Type B pancreatic cell (in vitro differentiated cells): ENCODE results near the gene PYGM. TPM values are rescaled to one million over a fixed set of nuclear protein-coding genes. Genes with fewer than 3 reads are reported as not detected.

Source experiments
- DNase-seq: peaks from one replicate; pipeline ENCODE4 v3.0.0; 2021; ENCODE audit warnings: mixed read lengths; ENCODE audit not compliant: unreplicated experiment; ENCODE audit errors: extremely low spot score
- H3K27ac Mint-ChIP-seq: 2 replicates; pipeline ENCODE4 v1.8.0; 2021; ENCODE audit warnings: mild to moderate bottlenecking, mixed read lengths
- H3K27me3 Mint-ChIP-seq: 2 replicates; pipeline ENCODE4 v1.8.0; 2021; ENCODE audit warnings: mixed read lengths
- H3K36me3 Mint-ChIP-seq: 2 replicates; pipeline ENCODE4 v1.8.0; 2021; ENCODE audit warnings: mixed read lengths
- H3K4me1 Mint-ChIP-seq: one replicate; pipeline ENCODE4 v1.8.0; 2021; ENCODE audit warnings: mixed read lengths; ENCODE audit not compliant: unreplicated experiment
- H3K4me3 Mint-ChIP-seq: 2 replicates; pipeline ENCODE4 v1.8.0; 2021; ENCODE audit warnings: mild to moderate bottlenecking, mixed read lengths
- H3K9me3 Mint-ChIP-seq: 2 replicates; pipeline ENCODE4 v1.8.0; 2021; ENCODE audit warnings: mixed read lengths
- total RNA-seq: library from RNA; stranded (reverse); gene quantifications from 2 replicates; pipeline ENCODE4 v1.2.1, GENCODE V29; 2021; ENCODE audit warnings: low replicate concordance
- TF ChIP-seq, protein P1 (sequence below): fragments of 200-600 bp; sonication (generic); conservative IDR thresholded peaks from 2 replicates; pipeline ENCODE4 v1.5.0; 2021; ENCODE audit warnings: antibody characterized with exemption, mild to moderate bottlenecking

PYGM gene
- total RNA-seq, 1 donor from 2014 or later = 239 TPM

DNA sequence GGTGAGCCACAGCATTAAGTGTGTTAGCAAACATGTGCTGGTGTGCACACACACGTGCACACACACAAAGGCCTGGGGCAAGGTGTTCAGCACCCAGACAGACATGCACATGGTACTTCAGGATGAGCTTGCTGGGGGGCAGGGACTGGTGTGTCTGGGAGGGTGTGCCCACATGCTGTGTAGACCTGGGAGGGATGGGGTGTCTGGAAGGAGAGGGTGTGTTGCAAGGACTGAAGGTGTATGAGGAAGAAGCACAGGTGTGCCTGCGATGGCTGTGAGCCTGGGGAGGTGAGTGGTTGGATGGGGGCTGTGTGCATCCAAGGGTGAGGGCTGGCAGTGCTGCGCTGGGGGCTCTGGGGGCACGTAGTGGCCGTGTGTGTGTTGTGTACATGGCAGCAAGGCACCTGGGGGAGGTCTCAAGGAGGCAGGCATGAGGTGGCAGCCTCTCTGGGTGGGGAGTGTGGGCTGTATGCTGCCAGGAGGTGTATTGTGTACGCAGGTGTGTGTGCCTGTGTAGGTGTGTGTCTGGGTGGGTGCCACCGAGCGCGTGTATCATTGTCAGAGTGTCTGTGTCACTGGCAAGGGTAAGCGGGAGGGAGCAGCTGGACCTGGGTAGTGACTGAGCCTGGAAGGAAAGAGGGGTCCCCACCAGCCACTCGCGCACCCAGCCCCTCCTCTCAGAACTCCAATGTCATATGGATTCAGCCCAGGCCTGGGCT lies 39.0 kb downstream of the PYGM start:
- H3K4me3 Mint-ChIP-seq = no peak overlapping the region
- peaks cover 18% of the 10 kb centered on the region for H3K4me1 Mint-ChIP-seq
- peaks cover 81% of the 10 kb centered on the region for H3K27me3 Mint-ChIP-seq
- no peak for DNase-seq
- TF ChIP-seq, protein P1, sequence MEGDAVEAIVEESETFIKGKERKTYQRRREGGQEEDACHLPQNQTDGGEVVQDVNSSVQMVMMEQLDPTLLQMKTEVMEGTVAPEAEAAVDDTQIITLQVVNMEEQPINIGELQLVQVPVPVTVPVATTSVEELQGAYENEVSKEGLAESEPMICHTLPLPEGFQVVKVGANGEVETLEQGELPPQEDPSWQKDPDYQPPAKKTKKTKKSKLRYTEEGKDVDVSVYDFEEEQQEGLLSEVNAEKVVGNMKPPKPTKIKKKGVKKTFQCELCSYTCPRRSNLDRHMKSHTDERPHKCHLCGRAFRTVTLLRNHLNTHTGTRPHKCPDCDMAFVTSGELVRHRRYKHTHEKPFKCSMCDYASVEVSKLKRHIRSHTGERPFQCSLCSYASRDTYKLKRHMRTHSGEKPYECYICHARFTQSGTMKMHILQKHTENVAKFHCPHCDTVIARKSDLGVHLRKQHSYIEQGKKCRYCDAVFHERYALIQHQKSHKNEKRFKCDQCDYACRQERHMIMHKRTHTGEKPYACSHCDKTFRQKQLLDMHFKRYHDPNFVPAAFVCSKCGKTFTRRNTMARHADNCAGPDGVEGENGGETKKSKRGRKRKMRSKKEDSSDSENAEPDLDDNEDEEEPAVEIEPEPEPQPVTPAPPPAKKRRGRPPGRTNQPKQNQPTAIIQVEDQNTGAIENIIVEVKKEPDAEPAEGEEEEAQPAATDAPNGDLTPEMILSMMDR = no peak
- no peaks in the 10 kb centered on the region for H3K36me3 Mint-ChIP-seq
- H3K9me3 Mint-ChIP-seq = no peaks in the 10 kb centered on the region
- no peak overlapping the region for H3K27ac Mint-ChIP-seq

DNA sequence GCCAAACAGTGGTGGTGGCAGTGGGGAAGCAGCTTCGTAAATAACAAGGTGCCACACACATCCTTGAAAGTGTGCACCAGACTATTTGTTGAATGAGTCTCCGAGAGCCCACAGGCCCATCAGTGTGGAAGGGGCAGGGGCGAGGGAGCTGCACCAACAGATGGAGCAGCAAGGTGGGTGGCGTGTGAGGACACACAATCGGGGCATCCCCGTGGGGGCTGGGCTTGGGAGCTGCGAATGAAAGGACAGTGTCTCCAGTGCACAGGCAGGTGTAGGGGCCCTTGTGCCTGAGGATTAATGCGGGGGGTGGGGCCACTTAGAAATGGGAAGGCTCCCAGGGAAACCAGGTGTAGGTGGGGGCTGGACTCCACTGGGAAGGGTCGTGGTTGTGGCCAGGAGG lies 39.6 kb downstream of the PYGM start:
- no peak for DNase-seq
- no peaks in the 10 kb centered on the region for H3K36me3 Mint-ChIP-seq
- peaks cover 12% of the 10 kb centered on the region for H3K4me1 Mint-ChIP-seq
- TF ChIP-seq, protein P1 = no peak
- H3K27me3 Mint-ChIP-seq = peaks cover 83% of the 10 kb centered on the region
- H3K9me3 Mint-ChIP-seq = no peaks in the 10 kb centered on the region
- no peak overlapping the region for H3K27ac Mint-ChIP-seq
- H3K4me3 Mint-ChIP-seq = no peak overlapping the region

DNA sequence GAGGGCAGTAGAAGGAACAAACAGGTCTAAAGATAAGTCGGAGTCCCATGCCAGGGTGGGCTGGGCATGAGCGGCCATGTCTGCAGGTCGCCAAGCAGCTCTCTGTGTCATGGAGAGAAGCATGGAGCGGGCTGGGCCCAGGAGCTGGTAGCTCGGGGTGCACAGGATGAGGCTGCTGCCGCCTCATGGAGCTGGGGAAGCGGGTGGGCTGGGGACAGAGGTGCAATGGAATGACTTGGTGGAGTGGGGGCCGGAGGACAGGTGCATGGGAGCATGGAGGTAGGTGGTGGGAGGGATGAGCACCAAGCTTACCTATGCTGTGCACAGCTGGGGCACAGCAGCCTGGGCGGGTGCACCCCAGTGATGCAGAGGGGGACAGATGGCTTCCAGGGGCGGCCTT lies 40.4 kb downstream of the PYGM start:
- DNase-seq = no peak
- H3K4me3 Mint-ChIP-seq = no peak overlapping the region
- peaks cover 87% of the 10 kb centered on the region for H3K27me3 Mint-ChIP-seq
- no peaks in the 10 kb centered on the region for H3K9me3 Mint-ChIP-seq
- H3K36me3 Mint-ChIP-seq = no peaks in the 10 kb centered on the region
- H3K4me1 Mint-ChIP-seq = peaks cover 8% of the 10 kb centered on the region
- H3K27ac Mint-ChIP-seq = no peak overlapping the region
- TF ChIP-seq, protein P1 = no peak

DNA sequence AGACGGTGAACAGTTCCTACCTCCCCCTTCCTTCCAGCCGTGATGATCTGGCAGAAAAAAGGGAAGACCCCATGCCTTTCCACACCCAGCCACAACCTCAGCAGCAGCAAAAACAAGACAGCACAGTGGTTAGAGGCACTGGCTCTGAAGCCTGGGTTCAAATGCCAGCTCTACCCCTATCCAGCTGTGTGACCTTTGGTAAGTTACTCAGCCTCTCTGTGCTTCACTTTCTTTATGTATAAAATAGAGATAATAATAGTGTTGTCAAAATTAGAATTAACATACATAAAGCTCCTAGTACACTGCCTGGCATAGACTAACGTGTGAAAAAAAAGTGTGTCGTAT lies 41.0 kb downstream of the PYGM start:
- TF ChIP-seq, protein P1 = no peak
- Mint-ChIP-seq H3K4me1 (peaks cover 9% of the 10 kb centered on the region), H3K36me3 (no peaks in the 10 kb centered on the region), H3K9me3 (no peaks in the 10 kb centered on the region), H3K4me3 (no peak overlapping the region), H3K27me3 (peaks cover 88% of the 10 kb centered on the region), H3K27ac (no peak overlapping the region)
- no peak for DNase-seq

DNA sequence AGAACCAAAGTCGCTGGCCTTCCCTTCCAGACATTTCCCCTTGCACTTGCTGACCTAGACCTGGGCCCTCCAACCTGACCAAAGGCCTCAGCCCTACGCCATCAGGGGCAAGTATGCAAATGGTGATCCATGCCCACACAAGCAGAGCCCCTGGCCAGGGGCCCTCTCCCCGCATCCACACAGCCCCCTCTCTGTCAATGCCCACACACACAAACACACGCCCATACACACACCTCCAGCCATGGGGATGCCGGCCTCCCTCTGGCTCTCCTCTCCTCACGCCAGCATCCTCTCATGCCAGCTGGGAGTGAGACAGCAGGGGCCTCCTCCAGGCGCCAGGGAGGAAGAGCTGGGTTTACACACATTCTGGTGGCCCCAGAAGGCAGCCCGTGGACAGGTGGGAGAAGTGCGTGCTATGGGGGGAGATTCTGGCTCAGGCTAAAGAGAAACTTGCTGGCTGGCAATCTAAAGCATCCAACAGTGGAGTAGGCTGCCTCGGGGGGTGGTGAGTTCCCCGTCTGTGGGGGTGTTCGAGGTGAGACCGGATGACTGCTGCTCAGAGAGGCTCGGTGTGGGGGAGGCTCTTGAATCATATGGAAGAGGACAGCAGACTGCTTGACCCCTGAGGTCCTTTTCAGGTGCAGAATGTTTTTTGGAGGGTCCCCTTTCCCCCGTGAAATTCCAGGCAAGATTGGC lies 41.5 kb downstream of the PYGM start:
- Mint-ChIP-seq H3K36me3 (no peaks in the 10 kb centered on the region), H3K27me3 (peaks cover 89% of the 10 kb centered on the region), H3K4me3 (no peak overlapping the region), H3K9me3 (no peaks in the 10 kb centered on the region), H3K27ac (no peak overlapping the region), H3K4me1 (peaks cover 9% of the 10 kb centered on the region)
- TF ChIP-seq, protein P1 = no peak
- DNase-seq = no peak
